ENCODE measurements around the gene SPATS2.
A peak's percentile ranks its signal among the peaks of the same experiment; 100 is the strongest.

The SPATS2 gene

DNA sequence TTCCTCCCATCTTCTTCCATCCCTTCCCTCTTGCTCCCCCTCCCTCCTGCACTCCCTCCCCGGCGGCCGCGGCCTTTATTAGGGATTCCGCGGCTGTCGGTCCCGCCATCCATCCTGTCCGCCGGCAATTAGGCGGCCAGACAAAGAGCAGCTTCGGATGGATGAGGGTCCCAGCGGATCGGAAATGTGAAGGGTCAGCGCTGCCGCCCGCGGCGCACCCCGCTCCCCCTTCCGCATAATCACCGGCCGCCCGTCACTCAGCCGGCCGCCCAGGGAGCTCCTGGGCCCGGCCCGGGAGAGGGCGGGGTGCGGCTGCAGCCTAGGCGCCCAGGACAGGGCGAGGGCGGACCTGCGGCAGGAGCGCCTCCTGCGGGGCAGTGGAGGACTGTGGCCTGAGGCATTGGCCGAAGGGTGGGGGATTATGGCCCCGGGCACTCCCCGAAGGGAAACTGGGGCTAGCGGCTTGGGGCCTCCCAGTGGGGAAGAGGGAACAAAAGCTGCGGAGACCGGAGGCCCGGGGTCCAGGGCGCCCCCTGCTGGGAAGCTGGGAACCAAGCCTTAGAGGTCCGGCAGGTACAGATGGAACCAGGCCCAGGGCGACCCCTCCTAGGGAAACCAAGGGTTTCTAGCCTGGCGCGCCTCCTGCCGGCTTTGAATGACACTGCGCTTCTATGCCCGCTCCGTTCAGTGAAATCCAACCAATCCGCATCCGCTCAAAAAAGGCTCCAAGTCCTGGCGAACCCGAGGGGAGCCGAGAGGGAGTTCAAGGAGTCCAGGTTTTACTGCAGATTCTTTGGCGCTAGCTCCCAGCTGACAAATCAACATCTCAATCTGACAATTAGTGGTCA, 25.0 kb upstream of the SPATS2 start:
- ChIA-PET CTCF (interaction anchor here (0.5 to 3.9 kb wide), 34 partner anchors 7 to 1161 kb away, joined by 3 to 92 read pairs (median 5); partner anchors contain the start of genes PRPH, SPATS2 and TROAP), POLR2A (interaction anchor here (0.7 to 2.6 kb wide), 8 partner anchors 10 to 211 kb away, joined by 3 to 21 read pairs (median 6); partner anchors contain the start of genes SPATS2, TROAP and TUBA1B)
- no peaks in the 10 kb centered on the region for H3K36me3 ChIP-seq (ENCODE audit: control insufficient read depth in 2 of 2, insufficient read depth in 1 of 2, low read length in 2 of 2)
- H3K4me1 ChIP-seq (ENCODE audit: control insufficient read depth, insufficient read depth, low read length), result peaks cover 22% of the 10 kb centered on the region
- H3K4me3 ChIP-seq (ENCODE audit: low read depth, low read length), result peak overlapping the region; percentile 20
- H3K9me3 ChIP-seq (ENCODE audit: control insufficient read depth, insufficient read depth, low read depth, low read length), result no peaks in the 10 kb centered on the region
- peak overlapping the region; percentile 21; the same call in 1 of the 2 replicates for H3K27ac ChIP-seq (ENCODE audit: extremely low read depth, low read depth, low read length)
- TF ChIP-seq, protein P1, sequence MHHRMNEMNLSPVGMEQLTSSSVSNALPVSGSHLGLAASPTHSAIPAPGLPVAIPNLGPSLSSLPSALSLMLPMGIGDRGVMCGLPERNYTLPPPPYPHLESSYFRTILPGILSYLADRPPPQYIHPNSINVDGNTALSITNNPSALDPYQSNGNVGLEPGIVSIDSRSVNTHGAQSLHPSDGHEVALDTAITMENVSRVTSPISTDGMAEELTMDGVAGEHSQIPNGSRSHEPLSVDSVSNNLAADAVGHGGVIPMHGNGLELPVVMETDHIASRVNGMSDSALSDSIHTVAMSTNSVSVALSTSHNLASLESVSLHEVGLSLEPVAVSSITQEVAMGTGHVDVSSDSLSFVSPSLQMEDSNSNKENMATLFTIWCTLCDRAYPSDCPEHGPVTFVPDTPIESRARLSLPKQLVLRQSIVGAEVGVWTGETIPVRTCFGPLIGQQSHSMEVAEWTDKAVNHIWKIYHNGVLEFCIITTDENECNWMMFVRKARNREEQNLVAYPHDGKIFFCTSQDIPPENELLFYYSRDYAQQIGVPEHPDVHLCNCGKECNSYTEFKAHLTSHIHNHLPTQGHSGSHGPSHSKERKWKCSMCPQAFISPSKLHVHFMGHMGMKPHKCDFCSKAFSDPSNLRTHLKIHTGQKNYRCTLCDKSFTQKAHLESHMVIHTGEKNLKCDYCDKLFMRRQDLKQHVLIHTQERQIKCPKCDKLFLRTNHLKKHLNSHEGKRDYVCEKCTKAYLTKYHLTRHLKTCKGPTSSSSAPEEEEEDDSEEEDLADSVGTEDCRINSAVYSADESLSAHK (tag by site-specific recombination; IDR thresholded peaks at IDR 0.05), result no peak
- TF ChIP-seq ZFHX2 (tag by site-specific recombination; conservative IDR thresholded peaks at IDR 0.05), result no peak
- TF ChIP-seq ZNF24 (tag by site-specific recombination; IDR thresholded peaks at IDR 0.05), result no peak
- no peak; the same call in 1 of the 2 replicates for TF ChIP-seq ZNF610 (tag by site-specific recombination; IDR thresholded peaks at IDR 0.05; ENCODE audit: borderline replicate concordance)
- no peak for TF ChIP-seq GLI4 (tag by site-specific recombination; IDR thresholded peaks at IDR 0.05)
- TF ChIP-seq ZNF626 (tag by site-specific recombination; IDR thresholded peaks at IDR 0.05), result no peak
- no peak for TF ChIP-seq MEIS1 (CRISPR knock-in tag; IDR thresholded peaks at IDR 0.05; ENCODE audit: borderline replicate concordance)
- TF ChIP-seq, protein P2, sequence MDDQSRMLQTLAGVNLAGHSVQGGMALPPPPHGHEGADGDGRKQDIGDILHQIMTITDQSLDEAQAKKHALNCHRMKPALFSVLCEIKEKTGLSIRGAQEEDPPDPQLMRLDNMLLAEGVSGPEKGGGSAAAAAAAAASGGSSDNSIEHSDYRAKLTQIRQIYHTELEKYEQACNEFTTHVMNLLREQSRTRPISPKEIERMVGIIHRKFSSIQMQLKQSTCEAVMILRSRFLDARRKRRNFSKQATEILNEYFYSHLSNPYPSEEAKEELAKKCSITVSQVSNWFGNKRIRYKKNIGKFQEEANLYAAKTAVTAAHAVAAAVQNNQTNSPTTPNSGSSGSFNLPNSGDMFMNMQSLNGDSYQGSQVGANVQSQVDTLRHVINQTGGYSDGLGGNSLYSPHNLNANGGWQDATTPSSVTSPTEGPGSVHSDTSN (CRISPR knock-in tag; IDR thresholded peaks at IDR 0.05), result no peak
- no peak for TF ChIP-seq REPIN1 (tag by site-specific recombination; IDR thresholded peaks at IDR 0.05; ENCODE audit: low read depth)
- no peak for TF ChIP-seq ZNF830 (tag by site-specific recombination; IDR thresholded peaks at IDR 0.05; ENCODE audit: low read depth)
- TF ChIP-seq, protein P3, sequence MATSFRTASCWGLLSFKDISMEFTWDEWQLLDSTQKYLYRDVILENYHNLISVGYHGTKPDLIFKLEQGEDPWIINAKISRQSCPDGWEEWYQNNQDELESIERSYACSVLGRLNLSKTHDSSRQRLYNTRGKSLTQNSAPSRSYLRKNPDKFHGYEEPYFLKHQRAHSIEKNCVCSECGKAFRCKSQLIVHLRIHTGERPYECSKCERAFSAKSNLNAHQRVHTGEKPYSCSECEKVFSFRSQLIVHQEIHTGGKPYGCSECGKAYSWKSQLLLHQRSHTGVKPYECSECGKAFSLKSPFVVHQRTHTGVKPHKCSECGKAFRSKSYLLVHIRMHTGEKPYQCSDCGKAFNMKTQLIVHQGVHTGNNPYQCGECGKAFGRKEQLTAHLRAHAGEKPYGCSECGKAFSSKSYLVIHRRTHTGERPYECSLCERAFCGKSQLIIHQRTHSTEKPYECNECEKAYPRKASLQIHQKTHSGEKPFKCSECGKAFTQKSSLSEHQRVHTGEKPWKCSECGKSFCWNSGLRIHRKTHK (tag by site-specific recombination; IDR thresholded peaks at IDR 0.05), result no peak
- TF ChIP-seq, protein P4, sequence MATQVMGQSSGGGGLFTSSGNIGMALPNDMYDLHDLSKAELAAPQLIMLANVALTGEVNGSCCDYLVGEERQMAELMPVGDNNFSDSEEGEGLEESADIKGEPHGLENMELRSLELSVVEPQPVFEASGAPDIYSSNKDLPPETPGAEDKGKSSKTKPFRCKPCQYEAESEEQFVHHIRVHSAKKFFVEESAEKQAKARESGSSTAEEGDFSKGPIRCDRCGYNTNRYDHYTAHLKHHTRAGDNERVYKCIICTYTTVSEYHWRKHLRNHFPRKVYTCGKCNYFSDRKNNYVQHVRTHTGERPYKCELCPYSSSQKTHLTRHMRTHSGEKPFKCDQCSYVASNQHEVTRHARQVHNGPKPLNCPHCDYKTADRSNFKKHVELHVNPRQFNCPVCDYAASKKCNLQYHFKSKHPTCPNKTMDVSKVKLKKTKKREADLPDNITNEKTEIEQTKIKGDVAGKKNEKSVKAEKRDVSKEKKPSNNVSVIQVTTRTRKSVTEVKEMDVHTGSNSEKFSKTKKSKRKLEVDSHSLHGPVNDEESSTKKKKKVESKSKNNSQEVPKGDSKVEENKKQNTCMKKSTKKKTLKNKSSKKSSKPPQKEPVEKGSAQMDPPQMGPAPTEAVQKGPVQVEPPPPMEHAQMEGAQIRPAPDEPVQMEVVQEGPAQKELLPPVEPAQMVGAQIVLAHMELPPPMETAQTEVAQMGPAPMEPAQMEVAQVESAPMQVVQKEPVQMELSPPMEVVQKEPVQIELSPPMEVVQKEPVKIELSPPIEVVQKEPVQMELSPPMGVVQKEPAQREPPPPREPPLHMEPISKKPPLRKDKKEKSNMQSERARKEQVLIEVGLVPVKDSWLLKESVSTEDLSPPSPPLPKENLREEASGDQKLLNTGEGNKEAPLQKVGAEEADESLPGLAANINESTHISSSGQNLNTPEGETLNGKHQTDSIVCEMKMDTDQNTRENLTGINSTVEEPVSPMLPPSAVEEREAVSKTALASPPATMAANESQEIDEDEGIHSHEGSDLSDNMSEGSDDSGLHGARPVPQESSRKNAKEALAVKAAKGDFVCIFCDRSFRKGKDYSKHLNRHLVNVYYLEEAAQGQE (tag by site-specific recombination; IDR thresholded peaks at IDR 0.05), result no peak
- no peak for TF ChIP-seq ZNF560 (tag by site-specific recombination; IDR thresholded peaks at IDR 0.05; ENCODE audit: borderline replicate concordance)
- TF ChIP-seq, protein P5, sequence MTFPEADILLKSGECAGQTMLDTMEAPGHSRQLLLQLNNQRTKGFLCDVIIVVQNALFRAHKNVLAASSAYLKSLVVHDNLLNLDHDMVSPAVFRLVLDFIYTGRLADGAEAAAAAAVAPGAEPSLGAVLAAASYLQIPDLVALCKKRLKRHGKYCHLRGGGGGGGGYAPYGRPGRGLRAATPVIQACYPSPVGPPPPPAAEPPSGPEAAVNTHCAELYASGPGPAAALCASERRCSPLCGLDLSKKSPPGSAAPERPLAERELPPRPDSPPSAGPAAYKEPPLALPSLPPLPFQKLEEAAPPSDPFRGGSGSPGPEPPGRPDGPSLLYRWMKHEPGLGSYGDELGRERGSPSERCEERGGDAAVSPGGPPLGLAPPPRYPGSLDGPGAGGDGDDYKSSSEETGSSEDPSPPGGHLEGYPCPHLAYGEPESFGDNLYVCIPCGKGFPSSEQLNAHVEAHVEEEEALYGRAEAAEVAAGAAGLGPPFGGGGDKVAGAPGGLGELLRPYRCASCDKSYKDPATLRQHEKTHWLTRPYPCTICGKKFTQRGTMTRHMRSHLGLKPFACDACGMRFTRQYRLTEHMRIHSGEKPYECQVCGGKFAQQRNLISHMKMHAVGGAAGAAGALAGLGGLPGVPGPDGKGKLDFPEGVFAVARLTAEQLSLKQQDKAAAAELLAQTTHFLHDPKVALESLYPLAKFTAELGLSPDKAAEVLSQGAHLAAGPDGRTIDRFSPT (tag by site-specific recombination; IDR thresholded peaks at IDR 0.05), result no peak
- no peak for TF ChIP-seq ZFP3 (tag by site-specific recombination; IDR thresholded peaks at IDR 0.05; ENCODE audit: low read depth)
- TF ChIP-seq ZNF19 (tag by site-specific recombination; IDR thresholded peaks at IDR 0.05; ENCODE audit: low read depth), result no peak
- no peak for TF ChIP-seq ZNF664 (tag by site-specific recombination; IDR thresholded peaks at IDR 0.05)
- TF ChIP-seq, protein P6, sequence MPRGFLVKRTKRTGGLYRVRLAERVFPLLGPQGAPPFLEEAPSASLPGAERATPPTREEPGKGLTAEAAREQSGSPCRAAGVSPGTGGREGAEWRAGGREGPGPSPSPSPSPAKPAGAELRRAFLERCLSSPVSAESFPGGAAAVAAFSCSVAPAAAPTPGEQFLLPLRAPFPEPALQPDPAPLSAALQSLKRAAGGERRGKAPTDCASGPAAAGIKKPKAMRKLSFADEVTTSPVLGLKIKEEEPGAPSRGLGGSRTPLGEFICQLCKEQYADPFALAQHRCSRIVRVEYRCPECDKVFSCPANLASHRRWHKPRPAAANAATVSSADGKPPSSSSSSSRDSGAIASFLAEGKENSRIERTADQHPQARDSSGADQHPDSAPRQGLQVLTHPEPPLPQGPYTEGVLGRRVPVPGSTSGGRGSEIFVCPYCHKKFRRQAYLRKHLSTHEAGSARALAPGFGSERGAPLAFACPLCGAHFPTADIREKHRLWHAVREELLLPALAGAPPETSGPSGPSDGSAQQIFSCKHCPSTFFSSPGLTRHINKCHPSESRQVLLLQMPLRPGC (tag by site-specific recombination; IDR thresholded peaks at IDR 0.05), result no peak
- TF ChIP-seq ZNF571 (tag by site-specific recombination; IDR thresholded peaks at IDR 0.05), result no peak
- no peak for TF ChIP-seq ZNF585B (tag by site-specific recombination; IDR thresholded peaks at IDR 0.05)
- peak; percentile 73 for TF ChIP-seq ZNF660 (tag by site-specific recombination; IDR thresholded peaks at IDR 0.05)
- no peak for TF ChIP-seq ZNF670 (tag by site-specific recombination; IDR thresholded peaks at IDR 0.05; ENCODE audit: low read depth)
- no peak for TF ChIP-seq ZNF175 (tag by site-specific recombination; IDR thresholded peaks at IDR 0.05)
- TF ChIP-seq ZNF776 (tag by site-specific recombination; IDR thresholded peaks at IDR 0.05; ENCODE audit: borderline replicate concordance), result no peak
